H9 (cell line): ENCODE data around the gene PTTG1IP. TPM values are rescaled to one million over a fixed set of nuclear protein-coding genes. Genes with fewer than 3 reads are reported as not detected.

Experiments
- DNase-seq: peaks from one replicate; pipeline ENCODE4 v3.0.0-alpha.2; 2017
- H2AFZ ChIP-seq: one replicate; pipeline ENCODE4 v1.6.1; 2013; ENCODE audit warnings: mild to moderate bottlenecking, low read length, control low read depth, moderate library complexity
- H2AK5ac ChIP-seq: 2 replicates; pipeline ENCODE4 v1.6.1; 2013; ENCODE audit warnings: low read length, control low read depth, mixed read lengths; ENCODE audit not compliant: insufficient read length
- H2BK120ac ChIP-seq: one replicate; pipeline ENCODE4 v1.6.1; 2013; ENCODE audit warnings: low read depth, mild to moderate bottlenecking, low read length, control low read depth, inconsistent platforms; ENCODE audit not compliant: poor library complexity, severe bottlenecking
- H2BK12ac ChIP-seq: 2 replicates; pipeline ENCODE4 v1.6.1; 2013; ENCODE audit warnings: low read length, control low read depth, mixed read lengths, low read depth; ENCODE audit not compliant: insufficient read length
- H2BK15ac ChIP-seq: 2 replicates; pipeline ENCODE4 v1.6.1; 2013; ENCODE audit warnings: low read depth, low read length, control low read depth
- H2BK20ac ChIP-seq: one replicate; pipeline ENCODE4 v1.6.1; 2013; ENCODE audit warnings: low read depth, mild to moderate bottlenecking, low read length, control low read depth, inconsistent platforms; ENCODE audit not compliant: poor library complexity, severe bottlenecking
- H2BK5ac ChIP-seq: 2 replicates; pipeline ENCODE4 v1.6.1; 2013; ENCODE audit warnings: low read length, control low read depth, mixed read lengths; ENCODE audit not compliant: insufficient read length
- H3K14ac ChIP-seq: 2 replicates; pipeline ENCODE4 v1.6.1; 2013; ENCODE audit warnings: low read length, control low read depth; ENCODE audit not compliant: insufficient read depth
- H3K18ac ChIP-seq: 2 replicates; pipeline ENCODE4 v1.6.1; 2013; ENCODE audit warnings: low read depth, mild to moderate bottlenecking, mixed read lengths, low read length, control low read depth; ENCODE audit not compliant: insufficient read length
- H3K23ac ChIP-seq: 2 replicates; pipeline ENCODE4 v1.6.1; 2013; ENCODE audit warnings: low read length, control low read depth, mixed read lengths, low read depth; ENCODE audit not compliant: insufficient read length
- H3K23me2 ChIP-seq: 2 replicates; pipeline ENCODE4 v1.6.1; 2013; ENCODE audit warnings: low read depth, mild to moderate bottlenecking, mixed read lengths, low read length, control low read depth; ENCODE audit not compliant: insufficient read length, poor library complexity, severe bottlenecking
- H3K27ac ChIP-seq: 2 replicates; pipeline ENCODE4 v1.5.1; 2013; ENCODE audit warnings: low read length, control low read depth, mixed read lengths, low read depth; ENCODE audit not compliant: insufficient read length
- H3K27me3 ChIP-seq: 2 replicates; pipeline ENCODE4 v1.6.1; 2013; ENCODE audit warnings: low read length, control low read depth, inconsistent platforms; ENCODE audit not compliant: insufficient read depth
- H3K4ac ChIP-seq: 2 replicates; pipeline ENCODE4 v1.6.1; 2013; ENCODE audit warnings: low read depth, mild to moderate bottlenecking, control low read depth, inconsistent platforms, low read length, moderate library complexity
- H3K4me1 ChIP-seq: 2 replicates; pipeline ENCODE4 v1.6.1; 2013; ENCODE audit warnings: low read length, control low read depth, inconsistent platforms; ENCODE audit not compliant: insufficient read depth
- H3K4me2 ChIP-seq: 2 replicates; pipeline ENCODE4 v1.6.1; 2013; ENCODE audit warnings: low read length, control low read depth, mixed read lengths; ENCODE audit not compliant: insufficient read length, insufficient read depth
- H3K56ac ChIP-seq: 2 replicates; pipeline ENCODE4 v1.6.1; 2013; ENCODE audit warnings: low read depth, mild to moderate bottlenecking, mixed read lengths, low read length, control low read depth; ENCODE audit not compliant: insufficient read length
- H3K79me1 ChIP-seq: 2 replicates; pipeline ENCODE4 v1.6.1; 2013; ENCODE audit warnings: low read depth, mild to moderate bottlenecking, moderate library complexity, low read length, control low read depth, inconsistent platforms; ENCODE audit not compliant: insufficient read depth, poor library complexity, severe bottlenecking
- H3K79me2 ChIP-seq: 2 replicates; pipeline ENCODE4 v1.6.1; 2013; ENCODE audit warnings: low read length, control low read depth, inconsistent platforms; ENCODE audit not compliant: insufficient read depth
- H3K9ac ChIP-seq: 2 replicates; pipeline ENCODE4 v1.6.1; 2013; ENCODE audit warnings: low read length, control low read depth, mixed read lengths; ENCODE audit not compliant: insufficient read length; ENCODE audit errors: extremely low read depth
- H3K9me3 ChIP-seq: one replicate; pipeline ENCODE4 v1.6.1; 2013; ENCODE audit warnings: low read depth, low read length, inconsistent platforms; ENCODE audit not compliant: control insufficient read depth
- H3T11ph ChIP-seq: one replicate; pipeline ENCODE4 v1.6.1; 2013; ENCODE audit warnings: mild to moderate bottlenecking, low read length, control low read depth, inconsistent platforms
- H4K20me1 ChIP-seq: one replicate; pipeline ENCODE4 v1.6.1; 2013; ENCODE audit not compliant: control insufficient read depth, insufficient read length, insufficient read depth
- H4K5ac ChIP-seq: 2 replicates; pipeline ENCODE4 v1.6.1; 2013; ENCODE audit warnings: low read depth, mild to moderate bottlenecking, mixed read lengths, low read length, control low read depth; ENCODE audit not compliant: insufficient read length
- H4K8ac ChIP-seq: replicated peaks from 2 replicates; pipeline ENCODE4 v1.6.1; 2013; ENCODE audit warnings: low read length, control low read depth, mixed read lengths, low read depth; ENCODE audit not compliant: insufficient read length
- H4K91ac ChIP-seq: 2 replicates; pipeline ENCODE4 v1.6.1; 2013; ENCODE audit warnings: low read depth, mild to moderate bottlenecking, moderate library complexity, mixed read lengths, low read length, control low read depth; ENCODE audit not compliant: insufficient read length
- H3K27ac Mint-ChIP-seq, 3 experiments: 2 replicates in 2 of 3; 3 replicates in 1 of 3; pipeline ENCODE4 v1.8.0; 2020 to 2021; ENCODE audit warnings: mixed read lengths in 3 of 3, mild to moderate bottlenecking in 1 of 3, moderate library complexity in 1 of 3
- H3K27me3 Mint-ChIP-seq: 2 replicates; pipeline ENCODE4 v1.8.0; 2021; ENCODE audit warnings: low read depth, mild to moderate bottlenecking, moderate library complexity, mixed read lengths
- H3K36me3 Mint-ChIP-seq, 3 experiments: 2 replicates in 2 of 3; 3 replicates in 1 of 3; pipeline ENCODE4 v1.8.0; 2020 to 2021; ENCODE audit warnings: low read depth in 3 of 3, mixed read lengths in 3 of 3; ENCODE audit not compliant: insufficient read depth in 1 of 3
- H3K4me1 Mint-ChIP-seq, 2 experiments: 2 replicates each; pipeline ENCODE4 v1.8.0; 2020; ENCODE audit warnings: mixed read lengths in 2 of 2
- H3K4me3 Mint-ChIP-seq, 2 experiments: 2 replicates in 1 of 2; 3 replicates in 1 of 2; pipeline ENCODE4 v1.8.0; 2020 to 2021; ENCODE audit warnings: mild to moderate bottlenecking in 2 of 2, mixed read lengths in 2 of 2, moderate library complexity in 1 of 2
- H3K9me3 Mint-ChIP-seq, 2 experiments: 2 replicates in 1 of 2; 3 replicates in 1 of 2; pipeline ENCODE4 v1.8.0; 2020; ENCODE audit warnings: mild to moderate bottlenecking in 2 of 2, mixed read lengths in 2 of 2, moderate library complexity in 1 of 2
- CTCF ChIP-seq: fragments of 200-600 bp; sonication (generic); conservative IDR thresholded peaks from 3 replicates; pipeline ENCODE4 v1.8.0; 2021; ENCODE audit warnings: antibody characterized with exemption, mild to moderate bottlenecking
- WGBS: extraction: QIAGEN DNeasy Blood & Tissue Kit; methylation state at CpG from one replicate; pipeline ENCODE4 v1.1.7; 2013; ENCODE audit warnings: missing lambda C conversion rate, low lambda C conversion rate, mixed read lengths; ENCODE audit not compliant: insufficient read length; ENCODE audit errors: extremely low coverage; 5-methylcytosine and 5-hydroxymethylcytosine counted together
- total RNA-seq: library from RNA; stranded (reverse); gene quantifications from 2 replicates; pipeline ENCODE4 v1.2.1, GENCODE V29; 2021

Gene PTTG1IP
- total RNA-seq, 1 experiment from 2014 or later, result 107 TPM

- H3K36me3 Mint-ChIP-seq, result peaks cover 24 to 56% (median 47%) of the 10 kb centered on the region in 3 experiments; a peak in 6 of 7 replicates
- H2BK20ac ChIP-seq, result no peak overlapping the region
- no peaks in the 10 kb centered on the region for H3K9me3 Mint-ChIP-seq
Measured at GRCh38 chr21:44849616-44850130, 23.8 kb downstream of the PTTG1IP start.

More at GRCh38 chr21:44849616-44850130, 23.8 kb downstream of the PTTG1IP start:
- H3K9me3 ChIP-seq, result no peaks in the 10 kb centered on the region
- Mint-ChIP-seq H3K4me3 (no peak overlapping the region), H3K4me1 (peaks cover 7 to 12% of the 10 kb centered on the region in 2 experiments), H3K27ac (peak overlapping the region in 1 of 3 experiments; percentile 20; a peak in 1 of 7 replicates), H3K27me3 (no peaks in the 10 kb centered on the region)
- no peak overlapping the region for H2AK5ac ChIP-seq
- no peaks in the 10 kb centered on the region for H4K20me1 ChIP-seq
- H3K27ac ChIP-seq, result no peak overlapping the region
- H3K14ac ChIP-seq, result no peak overlapping the region
- H3K9ac ChIP-seq, result no peak overlapping the region
- no peak overlapping the region for H3K4me2 ChIP-seq
- no peaks in the 10 kb centered on the region for H3K23me2 ChIP-seq
- no peak overlapping the region for H4K5ac ChIP-seq
- TF ChIP-seq CTCF, result no peak
- H3K27me3 ChIP-seq, result no peaks in the 10 kb centered on the region
- H3K56ac ChIP-seq, result no peak overlapping the region
- H3K4me1 ChIP-seq, result 0 out of 2 replicates have a peak, but pooled peaks cover 2% of the 10 kb centered on the region
- no peak overlapping the region for H2BK12ac ChIP-seq
- H2BK120ac ChIP-seq, result no peak overlapping the region
- DNase-seq, result no peak
- no peak overlapping the region for H3K23ac ChIP-seq
- H3K79me1 ChIP-seq, result no peaks in the 10 kb centered on the region
- H3K4ac ChIP-seq, result no peak overlapping the region
- H4K8ac ChIP-seq, result no peak overlapping the region
- H3K18ac ChIP-seq, result no peak overlapping the region
- H2AFZ ChIP-seq, result no peak overlapping the region
- H3T11ph ChIP-seq, result no peak overlapping the region
- H2BK15ac ChIP-seq, result no peak overlapping the region
- H2BK5ac ChIP-seq, result no peak overlapping the region
- no peaks in the 10 kb centered on the region for H3K79me2 ChIP-seq
- no CpG with 5 or more reads among the region's 12 CpGs for WGBS
- no peak overlapping the region for H4K91ac ChIP-seq
